Measurements from ENCODE around the gene NME3.

GRCh38 chr16:1741553-1742165, 29.7 kb downstream of the NME3 start:
- TF ChIP-seq POLR2A (IDR thresholded peaks at IDR 0.05; ENCODE audit: low read depth, low read length) = no peak
- no peak for TF ChIP-seq MAZ (IDR thresholded peaks at IDR 0.05; ENCODE audit: borderline replicate concordance, low read depth, low read length)
- TF ChIP-seq BHLHE40 (IDR thresholded peaks at IDR 0.05; ENCODE audit: low read depth, low read length) = no peak
- no peak for TF ChIP-seq CTCF (conservative IDR thresholded peaks at IDR 0.05; ENCODE audit: low read depth, low read length)
- TF ChIP-seq FOS (IDR thresholded peaks at IDR 0.05; ENCODE audit: low read depth, low read length) = no peak
- no peak for TF ChIP-seq CHD1 (IDR thresholded peaks at IDR 0.05; ENCODE audit: low read depth, low read length)
- TF ChIP-seq RAD21 (IDR thresholded peaks at IDR 0.05; ENCODE audit: low read length) = no peak
- no peak for TF ChIP-seq RCOR1 (IDR thresholded peaks at IDR 0.05; ENCODE audit: insufficient replicate concordance, low read length)
- no peak for TF ChIP-seq RFX5 (IDR thresholded peaks at IDR 0.05; ENCODE audit: low read depth, low read length)
- TF ChIP-seq MXI1 (IDR thresholded peaks at IDR 0.05; ENCODE audit: borderline replicate concordance, low read depth, low read length) = no peak
- no peak for TF ChIP-seq USF2 (IDR thresholded peaks at IDR 0.05; ENCODE audit: low read depth, low read length)
- TF ChIP-seq CEBPB (IDR thresholded peaks at IDR 0.05; ENCODE audit: low read depth, low read length) = no peak
- no peak for TF ChIP-seq MAFK (IDR thresholded peaks at IDR 0.05; ENCODE audit: low read depth, low read length)
- TF ChIP-seq NFE2L2 (IDR thresholded peaks at IDR 0.05; ENCODE audit: low read depth, low read length) = no peak
